Small intestine (tissue), 7 donors: Measurements from ENCODE around the gene HOXA10. TPM values are rescaled to one million over a fixed set of nuclear protein-coding genes. Genes with fewer than 3 reads are reported as not detected.

Experiments used
- DNase-seq, 2 donors: peaks; one replicate each; pipeline versions ENCODE4 v3.0.0 to v3.0.0-alpha.2; 2013
- FAIRE-seq: peaks from 2 replicates; lab custom pipeline; 2012; peaks lifted over from hg19 to GRCh38; lab: Jason Lieb, UNC
- H3K27ac ChIP-seq, 3 donors: one replicate each; pipeline ENCODE4 v1.5.1; 2013; ENCODE audit warnings: low read length in 2 of 3, mild to moderate bottlenecking in 2 of 3, control low read depth in 1 of 3, inconsistent platforms in 1 of 3, low read depth in 1 of 3, moderate library complexity in 1 of 3
- H3K27me3 ChIP-seq, 3 donors: one replicate each; pipeline ENCODE4 v1.6.1; 2013; ENCODE audit warnings: low read length in 3 of 3, inconsistent platforms in 1 of 3; ENCODE audit not compliant: control insufficient read depth in 3 of 3, insufficient read depth in 3 of 3
- H3K36me3 ChIP-seq, 3 donors: one replicate each; pipeline ENCODE4 v1.6.1; 2013; ENCODE audit warnings: low read length in 3 of 3, inconsistent platforms in 1 of 3, low read depth in 1 of 3, mild to moderate bottlenecking in 1 of 3, moderate library complexity in 1 of 3; ENCODE audit not compliant: control insufficient read depth in 3 of 3, insufficient read depth in 2 of 3
- H3K4me1 ChIP-seq, 3 donors: one replicate each; pipeline ENCODE4 v1.6.1; 2013; ENCODE audit warnings: low read length in 2 of 3, inconsistent platforms in 1 of 3, low read depth in 1 of 3, mild to moderate bottlenecking in 1 of 3, moderate library complexity in 1 of 3; ENCODE audit not compliant: control insufficient read depth in 3 of 3, insufficient read depth in 2 of 3
- H3K4me3 ChIP-seq, 3 donors: one replicate each; pipeline ENCODE4 v1.5.1; 2013; ENCODE audit warnings: low read length in 3 of 3, control low read depth in 1 of 3, inconsistent platforms in 1 of 3, low read depth in 1 of 3, mild to moderate bottlenecking in 1 of 3, moderate library complexity in 1 of 3
- H3K9me3 ChIP-seq, 2 donors: one replicate each; pipeline ENCODE4 v1.6.1; 2013; ENCODE audit warnings: low read depth in 1 of 2, low read length in 1 of 2; ENCODE audit not compliant: control insufficient read depth in 2 of 2, insufficient read depth in 1 of 2
- WGBS, 3 donors: extraction: QIAGEN DNeasy Blood & Tissue Kit; methylation state at CpG; one replicate each; pipeline ENCODE4 v1.1.7; 2013; 5-methylcytosine and 5-hydroxymethylcytosine counted together
- polyA plus RNA-seq, 4 donors: library from polyadenylated mRNA; stranded (reverse) in 3 of 4; unstranded in 1 of 4; fragments of 200-250 nt in 3 of 4; fragments of 120-200 nt in 1 of 4; gene quantifications; one replicate each; pipeline versions ENCODE4 v1.2.1 to v1.2.3, GENCODE V29; 2013
- donor health status: healthy with polysubstance abuse.
- donor health status: control.
- donor health status: control.
- donor health status: Bipolar disorder and iron deficiency.
- donor health status: healthy.

Gene HOXA10
- polyA plus RNA-seq, 4 donors: 0.06 to 19.8 TPM; not detected in 2

DNA sequence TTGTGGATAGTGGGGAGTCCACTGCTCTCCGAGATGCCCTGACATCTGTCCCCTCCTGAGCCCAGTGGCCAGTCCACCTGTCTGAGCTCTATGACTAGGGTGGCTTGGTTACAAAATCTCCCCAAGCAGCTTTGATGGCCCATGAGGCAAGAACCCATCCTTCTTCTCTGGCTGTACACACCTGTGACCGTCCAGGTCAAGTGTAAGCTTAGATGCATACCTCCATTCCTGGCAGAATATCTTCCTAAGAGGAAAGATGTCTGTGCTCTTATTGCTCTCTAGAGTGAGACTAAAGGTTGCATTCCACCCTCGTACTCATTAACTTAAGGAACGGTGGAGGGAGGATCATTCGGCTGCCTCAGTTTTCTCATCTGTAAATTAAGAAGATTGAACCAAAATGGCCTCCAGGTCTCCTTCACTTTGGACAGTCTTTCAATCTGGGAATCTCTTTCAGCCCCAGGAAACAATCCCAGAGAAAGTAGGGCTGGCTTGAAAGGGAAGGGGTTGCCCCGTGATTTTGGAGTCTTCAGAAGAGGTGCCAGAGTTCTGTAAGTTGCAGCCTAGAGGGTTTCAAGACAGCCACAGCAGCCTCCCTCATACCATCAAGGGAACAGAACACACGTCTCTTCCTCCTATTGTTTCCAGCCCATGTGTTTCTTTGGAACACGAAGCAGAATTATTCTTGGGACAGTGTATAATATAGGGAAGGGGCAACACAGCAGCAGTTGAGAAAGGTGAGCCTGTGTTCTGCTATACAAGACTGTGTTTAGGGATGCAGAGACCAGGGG is 49.0 kb downstream of the HOXA10 start:
- WGBS, 3 donors: 50 to 61% (median 61%) methylated on average over 8 of the region's 8 CpGs
- FAIRE-seq (no peak), DNase-seq (peak; percentile 36 to 70)
- H3K4me1 ChIP-seq: peaks cover 4 to 69% (median 13%) of the 10 kb centered on the region in 3 donors
- no peaks in the 10 kb centered on the region for H3K9me3 ChIP-seq
- H3K27ac ChIP-seq: peak overlapping the region; percentile 35 to 86 (median 82)
- peak overlapping the region in 1 of 3 donors; percentile 50 for H3K4me3 ChIP-seq
- peaks cover 0 to 31% (median 0%) of the 10 kb centered on the region in 3 donors for H3K36me3 ChIP-seq
- peaks cover 0 to 12% (median 0%) of the 10 kb centered on the region in 3 donors for H3K27me3 ChIP-seq

DNA sequence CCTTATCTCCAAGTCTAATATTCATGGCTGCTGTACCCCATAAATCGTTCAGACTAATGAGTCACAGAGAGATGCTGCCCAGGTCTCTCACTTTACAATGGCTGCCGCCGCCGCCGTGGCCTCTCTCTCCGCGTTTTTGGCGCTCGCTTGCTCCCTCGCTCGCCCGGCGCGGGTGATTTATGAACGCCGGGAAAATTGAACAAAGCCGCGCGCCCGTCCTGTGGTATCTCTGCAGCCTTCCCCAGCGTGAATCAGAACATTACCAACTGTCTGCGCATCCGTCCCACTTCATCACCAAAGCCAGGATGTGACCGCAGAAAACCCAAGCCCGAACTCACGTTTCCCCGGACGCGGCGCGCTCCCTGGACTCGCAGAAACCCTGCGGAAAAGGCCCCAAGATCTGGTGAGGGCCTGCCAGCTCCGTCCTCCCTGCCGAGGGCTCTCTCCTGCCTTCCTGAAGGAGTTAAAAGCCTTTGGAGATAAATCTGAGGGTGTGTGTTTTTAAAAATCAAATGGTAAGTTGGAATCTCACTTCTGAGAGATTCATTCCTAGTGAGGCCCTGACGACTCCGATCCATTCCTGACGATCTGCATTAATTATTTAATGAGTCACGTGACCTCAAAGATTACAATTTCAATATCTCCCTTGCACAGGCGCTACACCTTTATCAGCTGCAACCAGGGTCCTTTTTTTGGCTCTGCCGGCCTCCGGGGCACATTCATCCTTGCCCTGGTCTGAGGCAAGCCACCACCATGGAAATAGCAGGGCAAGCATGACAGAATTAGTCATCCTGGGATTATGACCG is 49.8 kb downstream of the HOXA10 start:
- Histone ChIP-seq H3K36me3 (peaks cover 0 to 32% (median 0%) of the 10 kb centered on the region in 3 donors), H3K9me3 (no peaks in the 10 kb centered on the region), H3K4me1 (peaks cover 4 to 69% (median 18%) of the 10 kb centered on the region in 3 donors), H3K27ac (peak overlapping the region; percentile 30 to 86 (median 82)), H3K4me3 (peak overlapping the region in 1 of 3 donors; percentile 50), H3K27me3 (peaks cover 0 to 12% (median 0%) of the 10 kb centered on the region in 3 donors)
- 44 to 61% (median 59%) methylated on average over 43 of the region's 43 CpGs for WGBS, 3 donors
- FAIRE-seq (no peak), DNase-seq (peak in 1 of 2 donors; percentile 57)

DNA sequence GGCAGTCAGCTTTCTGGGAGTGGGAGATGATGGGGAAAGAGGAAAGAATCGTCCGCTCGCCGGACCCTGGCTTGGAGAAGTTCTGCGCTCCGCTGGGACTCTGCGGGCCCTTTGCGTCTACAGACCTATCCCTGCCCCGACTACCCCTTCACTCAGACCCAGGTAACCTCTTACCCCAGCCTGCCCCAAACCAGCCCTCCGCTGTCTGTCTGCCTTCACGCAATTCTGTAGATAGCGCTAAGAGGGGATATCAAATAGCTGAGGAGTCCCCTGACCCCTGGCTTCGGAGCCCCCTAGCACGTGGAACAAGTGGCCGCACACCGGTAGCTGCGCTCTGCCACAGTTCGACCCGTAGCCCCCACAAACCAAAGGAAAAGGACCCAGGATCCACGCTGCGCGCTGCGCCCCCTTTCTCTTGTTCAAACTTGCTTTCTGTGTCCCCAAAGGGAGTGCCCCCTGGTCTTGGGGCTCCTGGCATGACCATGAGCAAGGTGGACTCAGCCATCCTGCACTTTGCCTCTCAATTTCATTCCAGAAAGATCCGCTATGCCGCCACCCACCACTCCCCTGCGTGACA is 50.6 kb downstream of the HOXA10 start:
- FAIRE-seq (no peak), DNase-seq (no peak)
- H3K27me3 ChIP-seq: peaks cover 0 to 15% (median 0%) of the 10 kb centered on the region in 3 donors
- H3K4me1 ChIP-seq: peaks cover 4 to 70% (median 20%) of the 10 kb centered on the region in 3 donors
- WGBS, 3 donors: 35 to 61% (median 40%) methylated on average over 26 of the region's 26 CpGs
- peak overlapping the region in 2 of 3 donors; percentile 34 to 50 for H3K4me3 ChIP-seq
- peak overlapping the region; percentile 30 to 86 (median 82) for H3K27ac ChIP-seq
- H3K36me3 ChIP-seq: peaks cover 0 to 31% (median 0%) of the 10 kb centered on the region in 3 donors
- no peaks in the 10 kb centered on the region for H3K9me3 ChIP-seq

DNA sequence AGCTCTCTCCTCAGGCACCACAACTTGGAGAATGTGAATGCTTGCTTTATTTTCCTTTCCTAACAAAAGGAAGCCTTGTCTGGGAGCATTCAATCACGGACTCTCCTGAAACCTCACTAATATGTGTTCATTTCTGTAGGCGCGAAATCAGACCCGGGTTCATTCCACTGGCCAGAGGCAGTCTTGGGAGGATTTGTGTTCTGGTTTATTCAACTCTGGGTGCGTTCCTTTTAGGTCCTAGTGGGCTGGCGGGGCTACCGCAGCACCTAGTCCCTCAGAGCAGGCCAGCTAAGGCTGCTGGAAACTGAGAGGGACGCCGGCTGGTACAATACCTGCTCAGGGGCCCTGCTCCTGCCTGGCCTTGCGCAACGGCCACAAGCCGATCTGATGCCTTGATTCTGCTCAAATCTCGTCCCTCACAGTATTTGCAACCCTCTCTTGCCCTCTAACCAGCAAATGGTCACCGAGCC is 51.1 kb downstream of the HOXA10 start:
- WGBS, 3 donors: 11 to 40% (median 32%) methylated on average over 14 of the region's 14 CpGs
- no peaks in the 10 kb centered on the region for H3K9me3 ChIP-seq
- DNase-seq (peak in 1 of 2 donors; percentile 70), FAIRE-seq (no peak)
- H3K4me3 ChIP-seq: peak overlapping the region in 2 of 3 donors; percentile 34 to 50
- H3K27me3 ChIP-seq: peaks cover 0 to 16% (median 0%) of the 10 kb centered on the region in 3 donors
- H3K27ac ChIP-seq: peak overlapping the region; percentile 30 to 86 (median 82)
- H3K4me1 ChIP-seq: peaks cover 4 to 71% (median 20%) of the 10 kb centered on the region in 3 donors
- H3K36me3 ChIP-seq: peaks cover 0 to 34% (median 0%) of the 10 kb centered on the region in 3 donors

DNA sequence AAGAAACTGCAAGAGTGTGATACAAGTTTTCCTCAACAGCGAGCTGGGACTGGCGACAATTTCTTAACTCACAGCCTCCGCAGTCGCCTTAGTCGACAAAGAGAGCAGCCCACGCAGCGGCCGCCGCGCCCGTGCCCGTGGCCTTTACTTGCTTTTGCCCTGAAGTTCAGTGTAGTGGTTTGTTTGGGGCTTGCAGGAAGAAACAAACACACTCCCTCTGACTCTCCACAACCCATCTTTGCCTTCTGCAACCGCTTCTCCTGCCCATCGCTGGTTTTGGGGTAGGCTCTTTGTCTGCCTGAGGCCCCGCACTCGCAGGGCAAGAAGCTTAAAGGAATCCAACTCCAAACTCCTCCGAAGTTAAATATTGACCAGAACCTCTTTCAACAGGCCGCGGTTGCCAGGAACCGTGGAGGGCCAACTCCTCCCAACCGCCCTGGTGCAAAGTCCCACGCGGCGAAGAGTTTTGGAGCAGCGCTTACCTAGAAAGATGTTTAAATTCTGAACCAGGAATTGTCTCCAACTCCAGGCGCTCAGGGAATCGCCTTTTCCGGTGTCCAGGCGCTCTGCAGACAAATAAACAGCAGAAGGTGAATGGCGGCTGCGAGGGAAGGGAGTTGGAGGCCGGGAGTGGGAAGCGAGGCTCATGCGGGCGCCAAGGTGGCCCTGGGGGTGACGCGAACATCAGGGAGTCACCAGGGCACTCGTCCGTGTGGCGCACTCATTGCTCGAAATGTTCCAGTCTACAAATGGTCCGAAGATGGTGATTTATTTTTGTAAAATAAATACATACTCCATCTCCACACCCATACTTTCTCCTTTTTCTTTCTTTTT is 51.8 kb downstream of the HOXA10 start:
- Histone ChIP-seq H3K4me1 (peaks cover 4 to 71% (median 17%) of the 10 kb centered on the region in 3 donors), H3K27ac (peak overlapping the region; percentile 44 to 86 (median 82)), H3K27me3 (peaks cover 0 to 21% (median 0%) of the 10 kb centered on the region in 3 donors), H3K4me3 (peak overlapping the region in 2 of 3 donors; percentile 36 to 50), H3K9me3 (no peaks in the 10 kb centered on the region), H3K36me3 (peaks cover 0 to 41% (median 0%) of the 10 kb centered on the region in 3 donors)
- 12 to 41% (median 27%) methylated on average over 42 of the region's 42 CpGs for WGBS, 3 donors
- FAIRE-seq: no peak
- peak; percentile 82 to 92 for DNase-seq

DNA sequence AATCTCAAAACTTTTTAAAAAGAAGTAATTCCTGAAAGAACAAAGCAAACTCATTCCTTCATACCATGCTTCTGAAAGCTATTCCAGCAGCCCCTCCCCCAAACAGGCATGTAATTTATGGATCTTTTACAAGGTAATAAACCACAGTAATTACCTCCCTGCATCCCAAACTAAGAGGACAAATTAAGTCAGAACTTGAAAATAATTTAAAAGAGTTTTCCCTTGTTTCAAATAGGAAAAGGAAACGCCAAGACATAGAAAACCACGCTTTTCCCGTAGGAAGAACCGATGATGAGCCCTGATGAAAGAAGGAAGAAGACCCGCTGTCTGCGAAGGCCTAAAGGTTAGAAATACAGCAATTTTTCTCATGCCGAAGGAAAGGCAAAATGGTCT is 52.4 kb downstream of the HOXA10 start:
- Histone ChIP-seq H3K9me3 (no peaks in the 10 kb centered on the region), H3K4me1 (peaks cover 4 to 72% (median 17%) of the 10 kb centered on the region in 3 donors), H3K4me3 (peak overlapping the region in 2 of 3 donors; percentile 36 to 50), H3K27ac (peak overlapping the region; percentile 44 to 86 (median 82)), H3K27me3 (peaks cover 0 to 25% (median 0%) of the 10 kb centered on the region in 3 donors), H3K36me3 (peaks cover 0 to 46% (median 0%) of the 10 kb centered on the region in 3 donors)
- 7 to 36% (median 36%) methylated on average over 7 of the region's 7 CpGs for WGBS, 3 donors
- DNase-seq: no peak
- no peak for FAIRE-seq
